GM06990 (cell line): ENCODE measurements around the gene C5orf34.

ENCODE experiments used
- DNase-seq: peaks from one replicate; pipeline ENCODE4 v3.0.0-alpha.2; 2011; ENCODE audit not compliant: insufficient read length; ENCODE audit errors: extremely low read depth
- H3K27me3 ChIP-seq: replicated peaks from 2 replicates; pipeline ENCODE4 v1.6.0; 2011; ENCODE audit warnings: low read length; ENCODE audit not compliant: control insufficient read depth, insufficient read depth
- H3K36me3 ChIP-seq: 2 replicates; pipeline ENCODE4 v1.5.1; 2011; ENCODE audit warnings: low read length; ENCODE audit not compliant: control insufficient read depth, insufficient read depth
- H3K4me3 ChIP-seq: replicated peaks from 2 replicates; pipeline ENCODE4 v1.5.1; 2011; ENCODE audit warnings: low read depth, mild to moderate bottlenecking, control low read depth, low read length
- TF ChIP-seq, protein P1 (sequence below): IDR thresholded peaks from 2 replicates; pipeline ENCODE4 v1.5.1; 2011; ENCODE audit warnings: low read length, control low read depth, mild to moderate bottlenecking, inconsistent platforms; ENCODE audit not compliant: insufficient read depth, poor library complexity, severe bottlenecking

The C5orf34 gene, protein sequence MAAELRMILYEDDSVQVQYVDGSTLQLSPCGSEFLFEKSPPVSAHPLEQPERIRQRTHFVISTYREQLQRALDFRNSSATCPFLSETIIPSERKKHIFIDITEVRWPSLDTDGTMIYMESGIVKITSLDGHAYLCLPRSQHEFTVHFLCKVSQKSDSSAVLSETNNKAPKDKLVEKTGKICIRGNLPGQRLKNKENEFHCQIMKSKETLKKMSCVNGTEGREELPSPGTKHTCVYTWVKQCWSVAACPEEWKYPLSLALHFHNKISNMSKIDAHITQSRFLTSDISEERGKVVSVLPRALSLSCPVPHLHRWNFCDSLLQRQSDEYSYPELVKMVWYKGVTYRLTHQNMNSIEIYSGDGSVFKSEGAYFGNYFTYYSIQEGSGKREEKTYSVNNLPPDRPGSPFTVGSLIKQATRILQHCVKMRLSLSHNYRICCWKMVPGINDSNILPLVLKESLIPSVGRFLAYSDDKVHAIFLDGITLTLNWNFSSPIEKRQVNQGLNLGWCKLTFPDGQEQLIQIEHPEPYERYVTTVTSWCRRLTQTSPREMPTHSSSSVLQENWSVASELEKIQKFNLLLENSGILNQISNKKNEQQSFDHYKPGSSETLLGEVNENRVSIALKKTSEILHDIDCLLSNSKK

DNA sequence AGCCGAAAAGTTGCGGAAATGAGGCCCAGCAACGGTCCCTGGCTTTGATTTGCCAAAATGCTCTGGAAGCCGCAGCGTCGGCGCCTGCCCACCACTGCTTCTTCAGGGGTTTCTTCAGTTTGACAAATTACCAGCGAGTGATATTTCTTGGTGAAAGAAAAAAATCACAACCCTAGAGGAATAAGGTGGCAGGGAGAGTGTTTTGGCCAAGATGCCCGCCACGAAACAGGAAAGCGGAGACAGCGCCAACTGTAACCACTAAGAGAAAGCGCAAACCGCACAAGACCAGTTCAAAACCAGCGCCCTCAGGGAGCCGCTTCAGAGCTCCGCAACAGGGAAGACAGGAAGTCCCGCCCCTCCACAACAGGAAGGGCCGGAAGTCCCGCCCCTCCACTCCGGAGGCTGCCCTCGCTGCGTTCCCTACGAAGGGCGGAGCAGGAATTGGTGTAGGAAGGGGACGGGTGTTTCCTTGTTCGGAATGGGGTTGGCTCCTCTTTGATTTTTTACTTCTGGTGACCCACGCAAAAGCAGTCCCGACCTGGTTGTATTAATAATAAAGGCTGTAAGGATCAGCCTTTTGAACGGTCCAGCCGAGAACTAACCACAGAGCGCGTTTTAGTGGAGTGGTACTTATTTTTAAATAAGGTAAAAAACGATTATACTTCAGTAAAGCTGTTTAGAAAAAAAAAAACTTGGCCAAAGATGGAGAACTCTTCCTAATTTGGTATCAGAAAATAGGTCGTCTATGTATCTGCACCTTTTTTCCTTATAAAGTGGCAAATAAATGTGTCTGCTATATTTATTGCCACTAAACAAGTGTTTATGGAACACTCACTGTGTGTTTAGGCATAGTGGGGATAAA is at the start of gene C5orf34:
Gene C5orf34 (minus strand): TSS at position 333 of the 862 bp plus-strand sequence. CDS start 5,809 bp downstream, outside the sequence.
- peak; percentile 92 for DNase-seq
- Histone ChIP-seq H3K27me3 (no peaks in the 10 kb centered on the region), H3K4me3 (peak within 1 kb of the TSS; percentile 79), H3K36me3 (no peaks in the 10 kb centered on the region)
- TF ChIP-seq, protein P1, sequence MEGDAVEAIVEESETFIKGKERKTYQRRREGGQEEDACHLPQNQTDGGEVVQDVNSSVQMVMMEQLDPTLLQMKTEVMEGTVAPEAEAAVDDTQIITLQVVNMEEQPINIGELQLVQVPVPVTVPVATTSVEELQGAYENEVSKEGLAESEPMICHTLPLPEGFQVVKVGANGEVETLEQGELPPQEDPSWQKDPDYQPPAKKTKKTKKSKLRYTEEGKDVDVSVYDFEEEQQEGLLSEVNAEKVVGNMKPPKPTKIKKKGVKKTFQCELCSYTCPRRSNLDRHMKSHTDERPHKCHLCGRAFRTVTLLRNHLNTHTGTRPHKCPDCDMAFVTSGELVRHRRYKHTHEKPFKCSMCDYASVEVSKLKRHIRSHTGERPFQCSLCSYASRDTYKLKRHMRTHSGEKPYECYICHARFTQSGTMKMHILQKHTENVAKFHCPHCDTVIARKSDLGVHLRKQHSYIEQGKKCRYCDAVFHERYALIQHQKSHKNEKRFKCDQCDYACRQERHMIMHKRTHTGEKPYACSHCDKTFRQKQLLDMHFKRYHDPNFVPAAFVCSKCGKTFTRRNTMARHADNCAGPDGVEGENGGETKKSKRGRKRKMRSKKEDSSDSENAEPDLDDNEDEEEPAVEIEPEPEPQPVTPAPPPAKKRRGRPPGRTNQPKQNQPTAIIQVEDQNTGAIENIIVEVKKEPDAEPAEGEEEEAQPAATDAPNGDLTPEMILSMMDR = no peak

DNA sequence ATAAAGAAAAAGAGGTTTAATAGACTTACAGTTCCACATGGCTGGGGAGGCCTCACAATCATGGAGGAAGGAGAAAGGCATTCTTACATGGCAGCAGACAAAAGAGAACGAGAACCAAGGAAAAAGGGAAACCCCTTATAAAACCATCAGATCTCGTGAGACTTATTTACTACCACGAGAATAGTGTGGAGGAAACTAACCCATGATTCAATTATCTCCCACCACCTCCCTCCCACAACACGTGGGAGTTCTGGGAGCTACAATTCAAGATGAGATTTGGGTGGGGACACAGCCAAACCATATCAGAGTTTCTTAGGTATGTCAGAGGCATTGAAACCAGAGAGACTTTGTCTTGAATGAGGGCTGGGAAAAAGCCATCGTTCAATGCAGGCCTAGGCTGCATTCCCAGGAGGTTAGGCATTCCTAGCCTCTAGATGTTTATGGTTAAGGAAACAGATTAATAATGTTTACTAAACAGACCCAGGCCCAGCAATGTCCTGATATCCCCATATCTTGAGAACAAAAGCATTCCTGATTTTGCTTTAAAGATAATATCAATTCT is 49.4 kb upstream of the C5orf34 start:
- TF ChIP-seq, protein P1 = no peak
- H3K36me3 ChIP-seq = no peaks in the 10 kb centered on the region
- DNase-seq = no peak
- no peaks in the 10 kb centered on the region for H3K27me3 ChIP-seq
- no peak overlapping the region for H3K4me3 ChIP-seq

DNA sequence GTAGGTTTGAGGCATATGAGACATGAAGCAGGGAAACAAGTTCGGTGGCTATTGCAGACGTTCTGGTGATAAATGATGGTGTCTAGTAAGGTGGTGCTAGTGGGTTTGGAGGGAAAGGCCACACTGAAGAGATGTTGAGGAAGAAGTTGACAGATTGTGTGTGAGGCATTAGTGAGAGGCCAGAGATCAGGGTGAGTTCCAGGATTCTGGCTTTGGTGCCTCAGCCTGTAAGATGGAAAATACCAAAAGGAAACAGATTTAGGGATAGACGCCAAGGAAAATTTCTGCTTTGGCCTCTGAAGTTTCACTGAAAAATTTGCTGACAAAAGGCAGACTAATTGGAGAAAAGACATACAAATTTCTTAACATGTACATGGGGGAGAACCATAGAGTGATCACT is 48.4 kb upstream of the C5orf34 start:
- H3K36me3 ChIP-seq = no peaks in the 10 kb centered on the region
- no peaks in the 10 kb centered on the region for H3K27me3 ChIP-seq
- no peak overlapping the region for H3K4me3 ChIP-seq
- DNase-seq = no peak
- TF ChIP-seq, protein P1 = no peak

DNA sequence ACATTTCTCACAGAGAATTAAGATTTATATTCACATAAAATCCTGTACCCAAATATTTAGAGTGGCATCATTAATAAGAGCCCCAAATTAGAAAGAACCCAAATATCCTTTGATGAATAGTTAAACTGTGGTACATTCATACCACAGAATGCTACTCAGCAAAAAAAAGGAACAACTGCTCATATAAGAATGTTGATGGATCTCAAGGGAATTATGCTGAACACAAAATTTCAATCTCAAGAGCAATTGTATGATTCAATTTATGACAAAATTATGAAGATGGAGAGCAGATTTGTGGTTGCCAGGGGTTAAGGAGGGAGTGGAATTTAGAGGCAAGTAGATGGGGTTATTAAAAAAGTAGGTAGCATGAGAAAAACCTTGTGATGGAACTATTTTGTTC is 46.4 kb upstream of the C5orf34 start:
- DNase-seq = no peak
- Histone ChIP-seq H3K4me3 (no peak overlapping the region), H3K36me3 (no peaks in the 10 kb centered on the region), H3K27me3 (no peaks in the 10 kb centered on the region)
- TF ChIP-seq, protein P1 = no peak

DNA sequence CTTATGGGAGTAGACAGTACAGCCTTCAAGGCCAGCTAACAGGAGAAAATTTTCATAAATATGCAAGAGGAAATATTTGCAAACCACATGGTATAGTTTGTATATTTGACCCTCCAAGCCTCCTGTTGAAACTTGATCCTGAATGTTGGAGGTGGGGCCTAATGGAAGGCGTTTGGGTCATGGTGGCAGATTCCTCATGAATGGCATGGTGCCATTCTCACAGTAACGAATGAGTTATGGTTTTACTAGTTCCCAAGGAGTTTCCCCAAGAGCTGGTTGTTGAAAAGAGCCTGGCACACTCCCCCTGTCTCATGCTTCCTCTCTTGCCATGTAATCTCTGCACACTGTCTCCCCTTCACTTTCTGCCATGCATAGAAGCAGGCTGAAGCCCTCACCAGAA is 45.2 kb upstream of the C5orf34 start:
- TF ChIP-seq, protein P1 = no peak
- H3K4me3 ChIP-seq = no peak overlapping the region
- no peak for DNase-seq
- H3K36me3 ChIP-seq = no peaks in the 10 kb centered on the region
- no peaks in the 10 kb centered on the region for H3K27me3 ChIP-seq
